SU-DHL-6 (cell line): Measurements from ENCODE around the gene NUDT21.
"Not testable (repeated sequence)": the region's sequence is repeated elsewhere in the genome, so short reads cannot be mapped to it uniquely, and the experiment has no call there.

Source experiments
- H2AFZ ChIP-seq: fragments of 200-600 bp; sonication (generic); 2 replicates; pipeline ENCODE4 v1.6.1; 2014; ENCODE audit warnings: low read depth, mild to moderate bottlenecking, moderate library complexity, mixed read lengths, antibody characterized with exemption, low read length; ENCODE audit not compliant: severe bottlenecking
- H3F3A ChIP-seq: fragments of 200-600 bp; shearing (Covaris generic); 2 replicates; pipeline ENCODE4 v1.6.0; 2016; ENCODE audit warnings: antibody characterized with exemption, mild to moderate bottlenecking; ENCODE audit not compliant: insufficient read depth
- H3K27ac ChIP-seq: fragments of 200-600 bp; sonication (generic); 2 replicates; pipeline ENCODE4 v1.5.1; 2016; ENCODE audit warnings: low read depth, mild to moderate bottlenecking, low read length, moderate library complexity, mixed read lengths
- H3K27me3 ChIP-seq: fragments of 200-600 bp; sonication (generic), shearing (Covaris generic); 2 replicates; pipeline ENCODE4 v1.6.0; 2014; ENCODE audit warnings: mild to moderate bottlenecking, low read length
- H3K36me3 ChIP-seq: fragments of 200-600 bp; sonication (generic); 2 replicates; pipeline ENCODE4 v1.6.1; 2014; ENCODE audit warnings: mild to moderate bottlenecking, low read length, mixed read lengths
- H3K4me2 ChIP-seq: fragments of 300-600, 200-600 bp; shearing (Covaris generic), sonication (generic); 2 replicates; pipeline ENCODE4 v1.6.0; 2014; ENCODE audit warnings: low read length, low read depth, mild to moderate bottlenecking; ENCODE audit not compliant: poor library complexity, severe bottlenecking
- H3K4me3 ChIP-seq: fragments of 200-600 bp; sonication (generic); 2 replicates; pipeline ENCODE4 v1.5.1; 2014; ENCODE audit warnings: antibody characterized with exemption, low read length, mild to moderate bottlenecking, mixed read lengths; ENCODE audit not compliant: insufficient read depth, poor library complexity, severe bottlenecking
- H3K79me2 ChIP-seq: fragments of 200-600 bp; sonication (generic); 2 replicates; pipeline ENCODE4 v1.6.1; 2014; ENCODE audit warnings: mild to moderate bottlenecking, low read length, moderate library complexity; ENCODE audit not compliant: insufficient read depth
- H3K9ac ChIP-seq: fragments of 200-600 bp; sonication (generic); 2 replicates; pipeline ENCODE4 v1.7.0; 2014; ENCODE audit warnings: mild to moderate bottlenecking, low read length
- H3K9me2 ChIP-seq: fragments of 200-600 bp; sonication (generic); replicated peaks from 2 replicates; pipeline ENCODE4 v1.6.1; 2014; ENCODE audit warnings: low read length; ENCODE audit not compliant: insufficient read depth
- H3K9me3 ChIP-seq: fragments of 200-600 bp; sonication (generic); 2 replicates; pipeline ENCODE4 v1.6.1; 2014; ENCODE audit warnings: low read length, mixed read lengths; ENCODE audit not compliant: insufficient read depth
- H4K20me1 ChIP-seq: fragments of 200-600 bp; sonication (generic); 2 replicates; pipeline ENCODE4 v1.6.1; 2014; ENCODE audit warnings: low read depth, mild to moderate bottlenecking, antibody characterized with exemption, low read length, moderate library complexity, mixed read lengths
- EZH2phosphoT487 ChIP-seq: fragments of 200-600 bp; sonication (generic), shearing (Covaris generic); conservative IDR thresholded peaks from 2 replicates; pipeline ENCODE4 v1.6.1; 2018; ENCODE audit warnings: mild to moderate bottlenecking, antibody characterized with exemption, low read length, moderate library complexity, mixed read lengths
- TF ChIP-seq, protein P1 (sequence below): fragments of 200-600 bp; sonication (generic); IDR thresholded peaks from one replicate; pipeline ENCODE4 v1.5.1; 2017; ENCODE audit warnings: antibody characterized with exemption, mild to moderate bottlenecking, low read length, moderate library complexity; ENCODE audit not compliant: insufficient read depth, poor library complexity, severe bottlenecking

Gene NUDT21

DNA sequence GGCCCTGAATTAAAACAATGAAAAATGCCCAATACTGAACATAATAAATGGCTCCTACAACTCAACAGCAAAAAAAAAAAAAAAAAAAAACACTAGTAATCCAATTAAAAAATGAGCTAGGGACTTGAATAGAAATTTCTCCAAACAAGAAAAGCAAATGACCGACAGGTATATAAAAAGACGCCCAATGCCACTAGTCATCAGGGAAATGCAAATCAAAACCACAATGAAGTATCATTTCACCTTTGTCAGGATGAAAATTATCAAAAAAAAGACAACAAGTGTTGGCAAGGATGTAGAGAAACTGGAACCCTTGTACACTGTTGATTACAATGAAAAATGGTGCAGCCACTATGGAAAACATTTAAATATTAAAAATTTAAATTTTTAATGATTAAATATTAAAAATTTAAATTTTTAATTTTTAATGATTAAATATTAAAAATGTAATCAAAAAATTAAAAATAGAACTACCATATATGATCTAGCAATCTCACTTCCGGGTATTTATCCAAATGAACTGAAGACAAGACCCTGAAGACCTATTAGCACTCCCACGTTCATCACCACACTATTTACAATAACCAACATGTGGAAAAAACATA lies 40.6 kb upstream of the NUDT21 start:
- no peak overlapping the region for H3K4me3 ChIP-seq

DNA sequence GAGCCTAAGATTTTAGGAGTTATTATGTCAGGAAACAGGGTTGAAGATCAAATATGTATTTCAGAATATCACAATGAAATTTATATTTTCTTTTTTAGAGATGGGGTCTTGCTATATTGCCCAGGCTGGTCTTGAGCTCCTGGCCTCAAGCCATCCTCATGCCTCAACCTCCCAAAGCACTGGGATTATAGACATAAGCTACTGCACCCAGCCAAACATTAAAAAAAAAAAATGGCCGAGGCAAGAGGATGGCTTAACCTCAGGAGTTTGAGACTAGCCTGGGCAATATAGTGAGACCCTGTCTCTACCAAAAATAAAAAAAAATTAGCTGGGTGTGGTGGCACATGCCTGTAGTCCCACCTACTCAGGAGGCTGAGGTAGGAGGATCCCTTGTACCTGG lies 37.7 kb upstream of the NUDT21 start:
- H3K9me2 ChIP-seq, H3K4me3 ChIP-seq, H3K27me3 ChIP-seq, H3K9ac ChIP-seq, H2AFZ ChIP-seq, H3K79me2 ChIP-seq, H3K4me2 ChIP-seq, H4K20me1 ChIP-seq, H3K9me3 ChIP-seq, H3F3A ChIP-seq, H3K36me3 ChIP-seq, H3K27ac ChIP-seq: not testable (repeated sequence)

More for the DNA sequence above, 40.6 kb upstream of the NUDT21 start:
- Histone ChIP-seq H2AFZ (no peak overlapping the region), H3K27ac (no peak overlapping the region), H3K36me3 (no peaks in the 10 kb centered on the region; the same call in 1 of the 2 replicates), H3K9me2 (no peaks in the 10 kb centered on the region), H3K27me3 (no peaks in the 10 kb centered on the region), H3K79me2 (no peaks in the 10 kb centered on the region), H3K9ac (no peak overlapping the region), H4K20me1 (no peaks in the 10 kb centered on the region), H3K4me2 (no peak overlapping the region), H3F3A (no peaks in the 10 kb centered on the region), H3K9me3 (no peaks in the 10 kb centered on the region)
- no peak for TF ChIP-seq EZH2phosphoT487
- TF ChIP-seq, protein P1, sequence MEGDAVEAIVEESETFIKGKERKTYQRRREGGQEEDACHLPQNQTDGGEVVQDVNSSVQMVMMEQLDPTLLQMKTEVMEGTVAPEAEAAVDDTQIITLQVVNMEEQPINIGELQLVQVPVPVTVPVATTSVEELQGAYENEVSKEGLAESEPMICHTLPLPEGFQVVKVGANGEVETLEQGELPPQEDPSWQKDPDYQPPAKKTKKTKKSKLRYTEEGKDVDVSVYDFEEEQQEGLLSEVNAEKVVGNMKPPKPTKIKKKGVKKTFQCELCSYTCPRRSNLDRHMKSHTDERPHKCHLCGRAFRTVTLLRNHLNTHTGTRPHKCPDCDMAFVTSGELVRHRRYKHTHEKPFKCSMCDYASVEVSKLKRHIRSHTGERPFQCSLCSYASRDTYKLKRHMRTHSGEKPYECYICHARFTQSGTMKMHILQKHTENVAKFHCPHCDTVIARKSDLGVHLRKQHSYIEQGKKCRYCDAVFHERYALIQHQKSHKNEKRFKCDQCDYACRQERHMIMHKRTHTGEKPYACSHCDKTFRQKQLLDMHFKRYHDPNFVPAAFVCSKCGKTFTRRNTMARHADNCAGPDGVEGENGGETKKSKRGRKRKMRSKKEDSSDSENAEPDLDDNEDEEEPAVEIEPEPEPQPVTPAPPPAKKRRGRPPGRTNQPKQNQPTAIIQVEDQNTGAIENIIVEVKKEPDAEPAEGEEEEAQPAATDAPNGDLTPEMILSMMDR, result no peak

DNA sequence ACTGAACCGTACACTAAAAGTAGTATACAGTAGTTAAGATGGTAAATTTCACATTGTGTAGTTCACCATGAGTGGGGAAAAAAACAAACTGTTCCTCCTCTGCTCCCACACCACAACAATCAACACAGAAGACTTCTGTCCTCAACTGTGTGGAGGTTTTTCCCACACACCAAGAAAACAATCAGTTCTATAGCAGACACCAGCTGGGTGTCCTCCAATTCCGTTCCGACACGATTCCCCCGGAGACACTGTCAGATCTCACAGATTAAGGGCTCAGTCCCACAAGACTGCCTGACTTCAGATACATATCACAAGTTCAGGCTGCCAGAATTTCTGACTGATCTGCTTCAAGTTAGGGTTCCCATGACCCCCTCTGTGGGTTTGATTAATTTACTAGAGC lies 36.9 kb upstream of the NUDT21 start:
- Histone ChIP-seq H3K4me3 (no peak overlapping the region), H2AFZ (no peak overlapping the region), H3K9me2 (no peaks in the 10 kb centered on the region), H3K9ac (no peak overlapping the region), H3K4me2 (no peak overlapping the region), H3K79me2 (no peaks in the 10 kb centered on the region), H3K36me3 (peaks cover 7% of the 10 kb centered on the region; the same call in 1 of the 2 replicates), H3K27me3 (no peaks in the 10 kb centered on the region), H4K20me1 (no peaks in the 10 kb centered on the region), H3K27ac (no peak overlapping the region), H3F3A (no peaks in the 10 kb centered on the region), H3K9me3 (no peaks in the 10 kb centered on the region)
- TF ChIP-seq, protein P1, result no peak
- no peak for TF ChIP-seq EZH2phosphoT487

DNA sequence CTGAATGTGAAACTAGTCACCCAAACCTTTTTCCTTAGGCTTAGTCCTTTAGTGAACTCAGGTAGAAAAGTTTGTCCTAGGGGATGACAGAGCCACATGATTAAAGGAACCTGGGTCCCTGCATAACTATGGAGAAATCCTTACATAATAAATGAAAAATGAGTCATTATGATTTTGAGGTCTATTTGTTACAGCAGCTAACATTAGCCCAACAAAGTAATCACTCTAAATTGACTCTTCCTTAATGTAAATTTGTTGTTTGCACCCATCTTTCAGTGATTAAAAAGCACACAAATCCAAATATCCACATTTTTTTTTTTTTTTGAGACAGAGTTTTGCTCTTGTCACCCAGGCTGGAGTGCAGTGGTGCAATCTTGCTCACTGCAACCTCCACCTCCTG lies 32.3 kb upstream of the NUDT21 start:
- no peak for TF ChIP-seq EZH2phosphoT487
- TF ChIP-seq, protein P1, result no peak

More for the DNA sequence above, 32.3 kb upstream of the NUDT21 start:
- H3K9me3 ChIP-seq, result no peaks in the 10 kb centered on the region
- no peak overlapping the region for H3K9ac ChIP-seq
- no peak overlapping the region for H3K4me2 ChIP-seq
- H4K20me1 ChIP-seq, result no peaks in the 10 kb centered on the region
- no peaks in the 10 kb centered on the region for H3F3A ChIP-seq
- no peaks in the 10 kb centered on the region for H3K9me2 ChIP-seq
- no peak overlapping the region for H3K4me3 ChIP-seq
- H3K27me3 ChIP-seq, result no peaks in the 10 kb centered on the region
- peaks cover 7% of the 10 kb centered on the region; the same call in 1 of the 2 replicates for H3K36me3 ChIP-seq
- H2AFZ ChIP-seq, result no peak overlapping the region
- no peaks in the 10 kb centered on the region for H3K79me2 ChIP-seq
- no peak overlapping the region for H3K27ac ChIP-seq
